Bone marrow (tissue), 2 donors: ENCODE data around the gene CNN3.

Experiments
- DNase-seq, 2 donors: peaks; one replicate each; lab custom pipeline; 2025; lab: John Stamatoyannopoulos, UW

CNN3 gene

GRCh38 chr1:94922761-94923331, 4.1 kb downstream of the CNN3 start:
- no peak for DNase-seq

GRCh38 chr1:94921977-94922376, 4.9 kb downstream of the CNN3 start:
- DNase-seq, result no peak

GRCh38 chr1:94920061-94920460, 6.8 kb downstream of the CNN3 start:
- DNase-seq, result no peak

- DNase-seq, result no peak
These were observed 7.5 kb downstream of the CNN3 start for GRCh38 chr1:94919241-94920030.

- no peak for DNase-seq
These were observed 9.7 kb downstream of the CNN3 start for GRCh38 chr1:94917251-94917650.

- DNase-seq, result no peak
These were observed 14.4 kb downstream of the CNN3 start for GRCh38 chr1:94912263-94913184.

- no peak for DNase-seq
These were observed 17.4 kb downstream of the CNN3 start for GRCh38 chr1:94909486-94909885.

GRCh38 chr1:94908965-94909364, 17.9 kb downstream of the CNN3 start:
- DNase-seq, result no peak

- DNase-seq, result no peak
These were observed 18.7 kb downstream of the CNN3 start for GRCh38 chr1:94908190-94908589.

GRCh38 chr1:94907136-94907535, 19.8 kb downstream of the CNN3 start:
- no peak for DNase-seq

GRCh38 chr1:94906382-94906781, 20.5 kb downstream of the CNN3 start:
- DNase-seq, result no peak

GRCh38 chr1:94905207-94905606, 21.7 kb downstream of the CNN3 start:
- DNase-seq, result no peak

- no peak for DNase-seq
These were observed 23.5 kb downstream of the CNN3 start for GRCh38 chr1:94903280-94904009.

- DNase-seq, result no peak
These were observed 25.1 kb downstream of the CNN3 start for GRCh38 chr1:94901841-94902240.

GRCh38 chr1:94899756-94900155, 27.2 kb downstream of the CNN3 start:
- no peak for DNase-seq

- no peak for DNase-seq
These were observed 28.2 kb downstream of the CNN3 start for GRCh38 chr1:94898491-94899385.

- DNase-seq, result no peak
These were observed 31.4 kb downstream of the CNN3 start for GRCh38 chr1:94895518-94895917.

- no peak for DNase-seq
These were observed 32.3 kb downstream of the CNN3 start for GRCh38 chr1:94894630-94895029.

- no peak for DNase-seq
These were observed 34.2 kb downstream of the CNN3 start for GRCh38 chr1:94892604-94893254.

- DNase-seq, result no peak
These were observed 38.7 kb downstream of the CNN3 start for GRCh38 chr1:94888201-94888600.
